Fibroblast of lung (primary cell): ENCODE data around the gene NIT1. TPM values are rescaled to one million over a fixed set of nuclear protein-coding genes. Genes with fewer than 3 reads are reported as not detected.

Experiments
- DNase-seq, 2 donors: peaks; one replicate each; pipeline versions ENCODE4 v3.0.0 to v3.0.0-alpha.2; 2010; ENCODE audit warnings: low read depth in 2 of 2
- H2AFZ ChIP-seq: 2 replicates; pipeline ENCODE4 v1.5.1; 2012; ENCODE audit warnings: low read length, control low read depth, inconsistent platforms
- H3K27ac ChIP-seq: 2 replicates; pipeline ENCODE4 v1.5.1; 2011; ENCODE audit warnings: low read length, control low read depth; ENCODE audit not compliant: insufficient read depth
- H3K27me3 ChIP-seq: 2 replicates; pipeline ENCODE4 v1.5.1; 2011; ENCODE audit warnings: mild to moderate bottlenecking, low read length; ENCODE audit not compliant: control insufficient read depth, insufficient read depth
- H3K36me3 ChIP-seq: 2 replicates; pipeline ENCODE4 v1.5.1; 2011; ENCODE audit warnings: low read length; ENCODE audit not compliant: control insufficient read depth, insufficient read depth
- H3K4me1 ChIP-seq: 2 replicates; pipeline ENCODE4 v1.5.1; 2011; ENCODE audit warnings: low read length; ENCODE audit not compliant: control insufficient read depth, insufficient read depth; ENCODE audit errors: extremely low read depth
- H3K4me2 ChIP-seq: 2 replicates; pipeline ENCODE4 v1.5.1; 2011; ENCODE audit warnings: low read length, control low read depth; ENCODE audit not compliant: insufficient read depth; ENCODE audit errors: extremely low read depth
- H3K4me3 ChIP-seq, 4 experiments: fragments of 200-600 bp in 1 of 4; sonication (generic) in 1 of 4; replicated peaks in 1 of 4; 2 replicates each; pipeline ENCODE4 v1.5.1; 2011 to 2016; ENCODE audit warnings: low read length in 4 of 4, low read depth in 3 of 4, mild to moderate bottlenecking in 3 of 4, control low read depth in 2 of 4, inconsistent platforms in 1 of 4, mixed read lengths in 1 of 4; ENCODE audit not compliant: insufficient read depth in 1 of 4; ENCODE audit errors: control extremely low read depth in 1 of 4
- H3K79me2 ChIP-seq: 2 replicates; pipeline ENCODE4 v1.5.1; 2012; ENCODE audit warnings: mild to moderate bottlenecking, low read length, inconsistent platforms; ENCODE audit not compliant: control insufficient read depth, insufficient read depth
- H3K9ac ChIP-seq: 2 replicates; pipeline ENCODE4 v1.5.1; 2011; ENCODE audit warnings: mild to moderate bottlenecking, low read length, control low read depth; ENCODE audit not compliant: insufficient read depth
- H3K9me3 ChIP-seq: 2 replicates; pipeline ENCODE4 v1.5.1; 2012; ENCODE audit warnings: low read depth, low read length; ENCODE audit not compliant: control insufficient read depth, insufficient read depth
- H4K20me1 ChIP-seq: 2 replicates; pipeline ENCODE4 v1.5.1; 2011; ENCODE audit warnings: low read length; ENCODE audit not compliant: control insufficient read depth, insufficient read depth; ENCODE audit errors: extremely low read depth
- EZH2 ChIP-seq: IDR thresholded peaks from 2 replicates; pipeline ENCODE4 v1.5.1; 2012; ENCODE audit warnings: low read length, control low read depth, mild to moderate bottlenecking; ENCODE audit errors: missing control alignments
- polyA plus RNA-seq, 2 donors: library from polyadenylated mRNA; depleted of rRNA in 1 of 2; stranded (reverse) in 1 of 2; unstranded in 1 of 2; fragments of >200 nt; gene quantifications; 2 replicates each; pipeline ENCODE4 v1.2.1, GENCODE V29; 2011 to 2012; ENCODE audit warnings: missing spikeins in 1 of 2
- total RNA-seq: library from RNA; depleted of rRNA; stranded (reverse); fragments of >200 nt; gene quantifications from 2 replicates; pipeline ENCODE4 v1.2.1, GENCODE V29; 2014
- TF ChIP-seq, protein P1 (sequence below), 2 donors: IDR thresholded peaks in 1 of 2; conservative IDR thresholded peaks in 1 of 2; 1 replicate in 1 of 2; 2 replicates in 1 of 2; pipeline ENCODE4 v1.5.1; 2011 to 2012; ENCODE audit warnings: low read length in 2 of 2, control low read depth in 1 of 2, inconsistent platforms in 1 of 2, low read depth in 1 of 2, mild to moderate bottlenecking in 1 of 2

The NIT1 gene
- total and polyA plus RNA-seq, 2 donors (not counting 1 experiment from before 2014, with no cell fraction given) = 30.6 to 42.6 TPM

DNA sequence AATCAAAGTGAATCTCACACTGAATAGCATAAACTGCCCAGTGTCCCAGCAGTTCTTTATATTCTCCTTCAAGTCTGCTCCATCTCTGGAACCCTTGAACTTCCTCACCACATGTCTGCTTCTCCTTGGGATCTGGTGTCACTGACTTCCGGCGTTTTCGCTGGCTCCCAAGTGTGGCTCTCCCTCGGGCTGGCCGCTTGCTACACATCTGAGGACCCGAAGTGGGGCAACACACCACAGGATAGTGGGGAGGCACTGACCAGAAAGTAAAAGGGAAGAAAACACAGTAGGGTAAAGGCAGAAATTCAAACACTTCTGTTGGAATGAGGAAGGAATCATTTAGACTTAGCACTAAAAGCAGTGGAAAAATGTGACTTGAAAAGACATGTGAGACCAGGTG lies 5.1 kb downstream of the NIT1 start:
- no peaks in the 10 kb centered on the region for H3K9me3 ChIP-seq
- H3K79me2 ChIP-seq = peaks cover 28% of the 10 kb centered on the region
- H2AFZ ChIP-seq = no peak overlapping the region
- peaks cover 10% of the 10 kb centered on the region for H3K4me1 ChIP-seq
- H3K27ac ChIP-seq = no peak overlapping the region
- peaks cover 34% of the 10 kb centered on the region for H3K36me3 ChIP-seq
- no peaks in the 10 kb centered on the region for H4K20me1 ChIP-seq
- no peak overlapping the region for H3K9ac ChIP-seq
- no peaks in the 10 kb centered on the region for H3K27me3 ChIP-seq
- DNase-seq = no peak
- H3K4me3 ChIP-seq = no peak overlapping the region
- no peak overlapping the region for H3K4me2 ChIP-seq
- TF ChIP-seq EZH2 = no peak
- TF ChIP-seq, protein P1, sequence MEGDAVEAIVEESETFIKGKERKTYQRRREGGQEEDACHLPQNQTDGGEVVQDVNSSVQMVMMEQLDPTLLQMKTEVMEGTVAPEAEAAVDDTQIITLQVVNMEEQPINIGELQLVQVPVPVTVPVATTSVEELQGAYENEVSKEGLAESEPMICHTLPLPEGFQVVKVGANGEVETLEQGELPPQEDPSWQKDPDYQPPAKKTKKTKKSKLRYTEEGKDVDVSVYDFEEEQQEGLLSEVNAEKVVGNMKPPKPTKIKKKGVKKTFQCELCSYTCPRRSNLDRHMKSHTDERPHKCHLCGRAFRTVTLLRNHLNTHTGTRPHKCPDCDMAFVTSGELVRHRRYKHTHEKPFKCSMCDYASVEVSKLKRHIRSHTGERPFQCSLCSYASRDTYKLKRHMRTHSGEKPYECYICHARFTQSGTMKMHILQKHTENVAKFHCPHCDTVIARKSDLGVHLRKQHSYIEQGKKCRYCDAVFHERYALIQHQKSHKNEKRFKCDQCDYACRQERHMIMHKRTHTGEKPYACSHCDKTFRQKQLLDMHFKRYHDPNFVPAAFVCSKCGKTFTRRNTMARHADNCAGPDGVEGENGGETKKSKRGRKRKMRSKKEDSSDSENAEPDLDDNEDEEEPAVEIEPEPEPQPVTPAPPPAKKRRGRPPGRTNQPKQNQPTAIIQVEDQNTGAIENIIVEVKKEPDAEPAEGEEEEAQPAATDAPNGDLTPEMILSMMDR (conservative IDR thresholded peaks at IDR 0.05 in 1 of 2, IDR thresholded peaks at IDR 0.05 in 1 of 2; ENCODE audit: low read depth in 1 of 2, low read length in 2 of 2) = no peak

DNA sequence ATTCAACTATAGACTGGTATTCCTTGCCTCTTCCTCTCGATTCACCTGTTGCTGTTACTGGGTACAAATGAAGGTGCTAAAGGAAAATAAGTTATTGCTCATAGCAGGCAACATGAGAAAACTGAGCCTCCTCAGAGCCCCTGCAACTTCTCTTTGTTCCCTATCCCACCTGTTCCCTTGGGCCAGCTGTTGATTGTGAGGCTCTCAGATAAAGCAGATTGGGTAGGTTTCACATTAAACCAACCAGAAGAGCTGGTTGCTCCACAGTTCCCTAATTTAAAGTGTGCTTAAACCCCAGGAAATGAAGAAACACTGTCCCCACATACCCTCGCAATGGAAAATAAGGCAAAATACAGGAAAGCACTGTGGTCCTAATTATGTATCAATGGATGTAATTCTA lies 9.7 kb downstream of the NIT1 start:
- no peak overlapping the region for H3K4me2 ChIP-seq
- H3K9ac ChIP-seq = no peak overlapping the region
- TF ChIP-seq, protein P1 (conservative IDR thresholded peaks at IDR 0.05 in 1 of 2, IDR thresholded peaks at IDR 0.05 in 1 of 2; ENCODE audit: low read depth in 1 of 2, low read length in 2 of 2) = no peak
- no peak for TF ChIP-seq EZH2
- no peak overlapping the region for H2AFZ ChIP-seq
- H3K4me3 ChIP-seq = no peak overlapping the region
- H4K20me1 ChIP-seq = no peaks in the 10 kb centered on the region
- peaks cover 3% of the 10 kb centered on the region for H3K4me1 ChIP-seq
- H3K27me3 ChIP-seq = no peaks in the 10 kb centered on the region
- H3K36me3 ChIP-seq = peaks cover 30% of the 10 kb centered on the region
- H3K9me3 ChIP-seq = no peaks in the 10 kb centered on the region
- H3K27ac ChIP-seq = no peak overlapping the region
- H3K79me2 ChIP-seq = peaks cover 47% of the 10 kb centered on the region
- no peak for DNase-seq

- TF ChIP-seq EZH2 = no peak
Measured at GRCh38 chr1:161128591-161129420, 10.9 kb downstream of the NIT1 start.

More at GRCh38 chr1:161128591-161129420, 10.9 kb downstream of the NIT1 start:
- H3K79me2 ChIP-seq = peaks cover 53% of the 10 kb centered on the region
- H2AFZ ChIP-seq = no peak overlapping the region
- no peaks in the 10 kb centered on the region for H3K9me3 ChIP-seq
- H3K27ac ChIP-seq = no peak overlapping the region
- no peaks in the 10 kb centered on the region for H3K27me3 ChIP-seq
- peaks cover 3% of the 10 kb centered on the region for H3K4me1 ChIP-seq
- no peak overlapping the region for H3K9ac ChIP-seq
- no peak overlapping the region for H3K4me3 ChIP-seq
- H3K4me2 ChIP-seq = no peak overlapping the region
- H3K36me3 ChIP-seq = peaks cover 25% of the 10 kb centered on the region
- H4K20me1 ChIP-seq = no peaks in the 10 kb centered on the region
- no peak for DNase-seq
